ENCODE data around the gene MAGI2.

Gene MAGI2

DNA sequence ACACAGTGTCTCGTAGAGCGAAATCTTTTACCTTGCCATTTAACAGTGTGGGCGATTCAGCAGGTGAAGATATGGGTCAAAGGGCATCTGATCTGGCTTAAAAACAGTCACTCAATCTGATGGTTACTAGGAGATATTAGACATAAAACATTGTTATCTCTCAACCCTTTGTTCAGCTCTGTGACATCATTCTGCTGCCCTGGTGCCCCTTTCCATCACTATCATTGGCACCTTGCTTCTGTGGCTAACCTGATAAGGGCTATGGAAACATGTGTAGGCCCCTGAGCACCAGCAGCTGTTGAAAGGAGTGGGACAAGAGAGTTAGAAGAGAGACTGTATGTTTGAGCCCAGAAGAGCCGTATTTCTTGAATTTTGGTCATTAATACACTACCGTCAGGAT lies 1004.6 kb downstream of the MAGI2 start:
- FAIRE-seq: no peak

- FAIRE-seq: no peak
Observed at GRCh38 chr7:78444267-78444666, 1009.2 kb downstream of the MAGI2 start.

GRCh38 chr7:78443811-78444210 lies 1009.7 kb downstream of the MAGI2 start:
- FAIRE-seq: no peak

GRCh38 chr7:78441737-78442136 lies 1011.7 kb downstream of the MAGI2 start:
- FAIRE-seq: no peak

DNA sequence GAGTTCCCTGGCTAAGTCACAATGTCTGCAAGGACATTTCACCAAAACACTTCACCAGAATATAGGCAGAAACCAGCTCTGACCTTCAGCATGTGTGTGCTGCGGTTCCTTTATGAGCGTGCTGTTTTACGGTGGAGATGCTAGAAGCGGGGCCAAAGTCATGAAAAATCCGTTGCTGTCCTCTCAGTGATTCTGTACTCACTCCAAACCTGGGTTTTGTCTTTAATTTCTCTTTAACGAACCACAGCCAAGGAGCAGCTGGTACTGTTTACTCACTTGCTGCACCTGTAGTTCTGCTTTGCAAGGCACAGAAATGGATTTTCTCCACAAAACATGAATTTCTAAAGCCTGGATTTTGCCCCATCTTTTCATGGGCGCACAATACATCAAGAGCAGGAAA lies 1015.0 kb downstream of the MAGI2 start:
- FAIRE-seq: no peak

GRCh38 chr7:78437118-78437517 lies 1016.3 kb downstream of the MAGI2 start:
- FAIRE-seq: no peak

GRCh38 chr7:78435355-78435754 lies 1018.1 kb downstream of the MAGI2 start:
- FAIRE-seq: no peak

DNA sequence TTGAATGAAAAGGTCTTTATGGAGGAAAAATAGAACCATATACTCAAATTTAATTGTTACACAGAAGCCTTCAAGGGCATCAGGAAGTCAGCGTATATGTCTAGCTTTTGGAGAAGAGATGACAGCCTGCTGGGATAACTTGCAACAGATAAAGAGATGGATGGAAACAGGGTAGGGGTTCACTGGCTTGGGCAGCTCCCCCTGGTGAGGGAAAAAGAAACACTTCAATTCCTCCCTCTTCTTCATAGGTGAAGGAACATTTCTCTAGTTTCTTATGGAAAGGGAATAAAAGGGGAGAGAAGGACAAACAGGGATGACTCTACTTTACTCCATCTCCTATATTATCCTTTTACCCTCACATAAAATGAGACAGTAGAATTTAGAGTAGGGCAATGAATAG lies 1019.2 kb downstream of the MAGI2 start:
- no peak for FAIRE-seq

DNA sequence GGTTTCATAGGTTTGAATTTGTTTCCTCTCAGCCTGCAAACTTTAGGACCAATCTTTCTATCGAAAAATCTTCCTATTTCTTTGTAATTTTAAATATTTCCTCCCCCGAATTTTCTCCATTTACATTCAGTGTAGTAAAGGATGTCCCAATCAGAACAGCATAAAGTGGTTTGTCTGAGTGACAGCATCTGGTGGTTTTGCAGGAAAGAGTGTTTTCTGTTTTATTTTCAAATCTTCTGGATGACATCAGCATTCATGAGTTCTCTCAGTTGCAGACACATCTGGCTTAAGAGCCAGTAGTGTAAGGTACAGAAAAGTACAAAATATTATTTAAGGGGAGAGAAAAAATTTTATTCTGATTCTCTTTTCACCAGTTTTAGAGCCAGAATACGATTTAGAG lies 1020.0 kb downstream of the MAGI2 start:
- FAIRE-seq: no peak

DNA sequence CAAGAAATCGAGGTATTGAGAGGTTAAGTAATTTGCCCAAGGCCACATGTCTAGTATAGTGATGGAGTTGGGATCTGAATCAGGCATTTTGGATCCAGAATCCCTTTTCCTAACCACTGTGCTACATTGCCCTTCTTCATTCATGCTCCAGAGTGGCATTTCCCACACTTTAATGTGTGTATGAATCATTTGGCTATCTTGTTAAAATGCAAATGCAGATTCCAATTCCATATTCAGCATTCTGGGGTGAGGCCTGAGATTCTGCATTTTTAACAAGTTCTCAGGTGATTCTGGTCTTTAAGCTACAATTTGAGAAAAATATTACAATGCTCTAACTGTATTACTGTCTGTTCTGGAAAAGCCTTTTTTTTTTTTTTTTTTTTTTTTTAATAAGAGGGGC lies 1023.6 kb downstream of the MAGI2 start:
- FAIRE-seq: no peak

DNA sequence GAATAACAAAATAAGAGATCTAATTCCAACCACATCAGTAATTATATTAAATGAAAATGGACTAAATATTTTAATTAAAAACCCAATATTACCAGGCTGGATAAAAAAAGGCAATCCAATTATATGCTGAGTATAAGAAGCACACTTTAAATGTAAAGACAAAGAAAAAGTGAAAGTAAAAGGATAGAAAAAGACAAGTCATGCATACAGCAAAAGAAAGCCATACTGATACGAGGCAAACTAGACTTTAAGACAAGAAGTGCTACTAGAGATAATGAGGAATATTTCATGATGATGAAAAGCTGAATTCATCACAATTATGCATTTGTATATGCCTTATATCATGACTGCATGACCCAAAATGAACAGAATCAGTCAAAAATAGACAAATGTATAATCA lies 1026.3 kb downstream of the MAGI2 start:
- FAIRE-seq: no peak

GRCh38 chr7:78420001-78420400 lies 1033.5 kb downstream of the MAGI2 start:
- no peak for FAIRE-seq

DNA sequence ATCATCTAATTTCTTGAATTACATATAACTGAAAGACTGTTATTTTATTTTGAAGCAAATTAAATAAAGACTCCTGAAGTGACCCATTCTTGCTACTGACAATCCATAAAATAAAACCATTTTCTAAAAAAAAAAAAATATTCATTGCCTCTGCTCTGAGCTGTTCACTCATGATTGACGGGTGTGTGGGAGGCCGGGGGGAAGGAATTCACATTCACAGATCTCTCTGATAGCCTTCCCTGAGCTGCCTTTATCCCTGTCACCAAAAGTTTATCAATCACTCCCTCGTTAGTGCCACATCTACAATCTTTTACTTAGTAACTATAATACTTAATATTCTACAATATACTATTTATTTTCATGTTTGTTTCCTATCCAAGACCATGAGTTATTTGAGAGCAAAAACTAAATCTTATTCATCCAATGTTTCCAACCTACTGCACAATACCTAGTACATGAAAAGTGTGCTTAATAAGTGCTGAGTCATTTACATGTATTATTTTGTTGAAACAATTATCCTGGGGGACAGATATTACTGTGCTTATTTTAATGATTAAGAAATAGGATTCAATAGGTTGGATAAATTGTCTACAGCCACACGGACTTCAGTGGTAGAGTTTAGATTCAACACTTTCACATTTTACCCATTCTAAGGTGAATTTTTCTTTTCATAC lies 1036.2 kb downstream of the MAGI2 start:
- no peak for FAIRE-seq

DNA sequence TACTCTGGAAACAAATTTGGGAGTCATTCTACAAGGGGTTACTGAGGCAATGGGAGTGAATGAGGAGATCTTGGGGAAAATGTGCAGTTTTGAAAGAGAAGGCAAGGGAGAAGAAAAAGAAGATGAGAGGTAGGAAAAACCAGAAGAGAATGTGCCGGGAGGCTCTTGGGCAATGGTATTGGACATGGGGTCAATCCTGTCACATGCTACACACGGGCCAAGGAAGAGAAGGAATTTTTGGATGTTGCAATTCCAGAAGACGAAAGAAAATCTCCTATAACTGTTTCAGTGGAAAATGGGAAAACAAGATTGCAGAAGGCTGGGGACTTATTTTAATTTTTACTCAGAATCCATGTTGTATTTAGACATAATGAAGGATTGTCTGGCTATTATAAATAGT lies 1039.9 kb downstream of the MAGI2 start:
- no peak for FAIRE-seq

- FAIRE-seq: no peak
Observed at GRCh38 chr7:78412216-78412858, 1041.1 kb downstream of the MAGI2 start.

- no peak for FAIRE-seq
Observed at GRCh38 chr7:78407031-78407430, 1046.4 kb downstream of the MAGI2 start.

DNA sequence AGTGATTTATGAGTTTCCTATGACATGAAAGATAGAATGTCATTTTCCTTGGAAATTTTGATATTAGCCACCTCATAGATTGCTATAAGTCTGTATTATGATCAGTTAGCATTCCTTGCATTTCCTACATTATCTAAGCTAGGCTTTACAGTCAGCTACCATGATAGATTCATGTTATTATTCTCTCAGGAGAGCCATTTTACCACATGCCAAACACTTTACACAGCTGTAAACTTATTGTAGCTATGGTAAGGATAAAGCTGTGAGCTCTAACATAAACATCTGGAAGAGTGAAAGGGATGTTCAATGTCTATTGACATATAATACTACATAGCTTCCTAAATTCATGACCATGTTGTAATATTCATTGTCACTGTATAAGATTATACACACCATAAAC lies 1046.9 kb downstream of the MAGI2 start:
- no peak for FAIRE-seq

GRCh38 chr7:78402096-78402495 lies 1051.4 kb downstream of the MAGI2 start:
- no peak for FAIRE-seq

DNA sequence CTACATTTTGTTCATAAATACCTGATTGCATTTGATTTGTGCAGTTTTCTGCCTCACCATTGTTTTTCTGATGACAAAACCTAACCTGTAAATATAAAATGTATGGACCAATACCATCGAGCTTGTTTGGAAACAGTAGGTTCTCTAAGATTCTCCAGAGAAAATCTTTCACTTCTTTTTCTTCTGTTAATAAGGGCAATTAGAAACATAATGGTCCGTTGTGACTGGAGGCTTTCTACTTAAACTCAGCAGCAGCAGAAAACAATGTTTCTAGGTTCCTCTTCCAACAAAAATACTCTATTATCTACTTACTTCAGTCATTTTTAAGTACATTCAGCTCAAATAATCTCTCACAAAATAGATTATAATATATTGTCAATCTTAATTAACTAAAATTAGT lies 1053.4 kb downstream of the MAGI2 start:
- FAIRE-seq: no peak

DNA sequence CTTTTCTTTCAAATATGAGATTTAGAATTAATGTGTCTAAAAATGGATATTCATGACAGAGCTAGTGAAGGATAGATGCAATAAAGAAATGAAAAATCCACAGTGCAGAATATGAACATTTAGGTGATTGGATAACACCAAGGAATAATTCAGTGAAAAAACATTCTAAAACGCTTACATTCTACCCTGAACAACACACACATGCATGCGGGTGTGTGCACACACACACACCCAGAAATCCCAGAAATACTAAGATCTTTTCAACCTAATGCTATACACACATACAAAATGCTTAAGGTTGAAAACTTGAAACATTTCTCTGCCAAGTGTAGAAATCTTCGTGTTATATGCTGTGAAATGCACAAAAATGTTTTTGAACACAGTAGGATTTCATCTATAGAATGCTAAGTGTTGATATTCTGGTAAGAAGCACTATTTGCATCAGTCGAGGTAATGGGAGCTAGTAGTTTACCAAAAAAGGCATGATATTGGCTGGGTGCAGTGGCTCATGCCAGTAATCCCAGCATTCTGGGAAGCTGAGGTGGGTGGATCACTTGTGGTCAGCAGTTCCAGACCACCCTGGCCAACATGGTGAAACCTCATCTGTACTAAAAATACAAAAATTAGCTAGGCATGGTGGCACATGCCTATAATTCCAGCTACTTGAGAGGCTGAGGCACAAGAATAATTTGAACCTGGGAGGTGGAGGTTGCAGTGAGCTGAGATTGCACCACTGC lies 1054.3 kb downstream of the MAGI2 start:
- no peak for FAIRE-seq

DNA sequence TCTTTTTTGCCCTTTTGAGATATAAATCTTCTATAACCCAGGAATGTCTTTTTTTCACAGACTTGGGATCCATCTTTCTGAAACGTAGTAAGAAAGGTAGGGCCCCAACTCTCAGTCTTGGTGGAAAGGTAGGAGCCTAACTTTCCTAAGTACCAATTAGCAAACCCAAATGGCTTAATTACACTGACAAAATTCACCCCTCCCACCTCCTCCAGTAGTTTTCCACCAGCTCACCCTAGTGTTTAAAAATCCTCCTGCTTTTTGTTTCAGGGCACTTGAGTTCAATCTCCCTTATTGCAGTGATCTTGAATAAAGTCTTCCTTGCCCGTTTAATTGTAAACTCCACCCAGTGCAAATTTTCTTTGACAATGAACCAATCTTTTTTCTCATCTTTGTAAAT lies 1054.9 kb downstream of the MAGI2 start:
- no peak for FAIRE-seq

DNA sequence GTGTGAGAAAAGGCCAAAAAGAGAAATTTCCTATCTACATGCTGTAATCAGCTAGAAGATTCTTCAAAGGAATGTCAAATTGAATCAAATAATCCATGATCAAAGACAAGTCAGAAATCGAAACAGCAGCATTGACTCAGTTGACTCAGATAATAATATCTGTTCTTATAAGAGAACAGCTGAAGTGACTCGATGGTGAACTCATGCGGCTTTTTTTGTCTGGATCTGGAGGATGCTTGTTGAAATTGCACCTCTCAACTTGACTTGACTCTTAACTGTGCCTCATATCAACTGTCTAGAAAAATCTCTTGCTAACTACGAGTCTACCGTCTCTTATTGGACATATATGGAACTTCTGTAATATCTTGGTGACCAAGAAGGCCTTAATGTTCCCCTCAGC lies 1055.4 kb downstream of the MAGI2 start:
- FAIRE-seq: no peak

GRCh38 chr7:78396210-78396609 lies 1057.3 kb downstream of the MAGI2 start:
- no peak for FAIRE-seq

Data from colon (tissue), 2 donors.